Brain microvascular endothelial cell (primary cell): ENCODE data around the gene PTPRJ.

Source experiments
- DNase-seq: peaks from one replicate; pipeline ENCODE4 v3.0.0-alpha.2; 2020
- H3K27ac ChIP-seq: fragments of 250-450 bp; sonication (Bioruptor Pico); 2 replicates; pipeline ENCODE4 v1.5.1; 2020; ENCODE audit warnings: mild to moderate bottlenecking, moderate library complexity
- H3K27me3 ChIP-seq: fragments of 250-450 bp; sonication (Bioruptor Pico); replicated peaks from 2 replicates; pipeline ENCODE4 v1.5.1; 2020; ENCODE audit warnings: mild to moderate bottlenecking
- H3K36me3 ChIP-seq: fragments of 250-450 bp; sonication (Bioruptor Pico); replicated peaks from 2 replicates; pipeline ENCODE4 v1.5.1; 2020; ENCODE audit warnings: mild to moderate bottlenecking
- H3K4me3 ChIP-seq: 2 replicates; pipeline ENCODE4 v1.5.1; 2011; ENCODE audit warnings: low read depth, mild to moderate bottlenecking, control low read depth, low read length, moderate library complexity
- in situ Hi-C: cut with HindIII; loops from 2 replicates; pipeline ENCODE4 v1.10.0; 2017; ENCODE audit warnings: low sequenced_read_pairs, low pct_ligation_motif_present
- TF ChIP-seq, protein P1 (sequence below): IDR thresholded peaks from 2 replicates; pipeline ENCODE4 v1.5.1; 2011; ENCODE audit warnings: low read depth, mild to moderate bottlenecking, moderate library complexity, low read length, control low read depth, inconsistent platforms; ENCODE audit errors: missing control alignments

Gene PTPRJ

DNA sequence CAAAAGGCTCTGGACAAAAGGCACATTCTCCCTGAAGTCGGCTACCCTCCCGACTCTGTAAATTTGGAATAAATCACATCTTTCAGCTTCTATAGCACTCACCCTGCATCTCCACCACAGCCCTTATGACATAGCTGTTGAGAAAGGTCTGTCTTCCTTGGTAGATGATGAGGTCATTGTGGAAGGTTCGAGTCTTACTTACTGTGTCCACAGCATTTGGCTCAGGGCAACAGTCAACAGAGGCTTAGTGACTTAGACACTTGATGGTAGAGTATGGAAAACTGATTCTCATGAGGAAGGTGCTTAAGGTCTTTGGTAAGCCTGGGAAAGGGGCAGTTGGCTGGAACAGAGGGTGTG lies 45.6 kb downstream of the PTPRJ start:
- no peaks in the 10 kb centered on the region for H3K36me3 ChIP-seq
- in situ Hi-C loops, result no loop called here
- no peak for DNase-seq
- H3K27ac ChIP-seq, result no peak overlapping the region
- H3K4me3 ChIP-seq, result no peak overlapping the region
- H3K27me3 ChIP-seq, result no peaks in the 10 kb centered on the region
- TF ChIP-seq, protein P1, sequence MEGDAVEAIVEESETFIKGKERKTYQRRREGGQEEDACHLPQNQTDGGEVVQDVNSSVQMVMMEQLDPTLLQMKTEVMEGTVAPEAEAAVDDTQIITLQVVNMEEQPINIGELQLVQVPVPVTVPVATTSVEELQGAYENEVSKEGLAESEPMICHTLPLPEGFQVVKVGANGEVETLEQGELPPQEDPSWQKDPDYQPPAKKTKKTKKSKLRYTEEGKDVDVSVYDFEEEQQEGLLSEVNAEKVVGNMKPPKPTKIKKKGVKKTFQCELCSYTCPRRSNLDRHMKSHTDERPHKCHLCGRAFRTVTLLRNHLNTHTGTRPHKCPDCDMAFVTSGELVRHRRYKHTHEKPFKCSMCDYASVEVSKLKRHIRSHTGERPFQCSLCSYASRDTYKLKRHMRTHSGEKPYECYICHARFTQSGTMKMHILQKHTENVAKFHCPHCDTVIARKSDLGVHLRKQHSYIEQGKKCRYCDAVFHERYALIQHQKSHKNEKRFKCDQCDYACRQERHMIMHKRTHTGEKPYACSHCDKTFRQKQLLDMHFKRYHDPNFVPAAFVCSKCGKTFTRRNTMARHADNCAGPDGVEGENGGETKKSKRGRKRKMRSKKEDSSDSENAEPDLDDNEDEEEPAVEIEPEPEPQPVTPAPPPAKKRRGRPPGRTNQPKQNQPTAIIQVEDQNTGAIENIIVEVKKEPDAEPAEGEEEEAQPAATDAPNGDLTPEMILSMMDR, result no peak

GRCh38 chr11:48028914-48029680 lies 48.7 kb downstream of the PTPRJ start:
- in situ Hi-C loops, result no loop called here
- no peak overlapping the region for H3K4me3 ChIP-seq
- no peak for DNase-seq

DNA sequence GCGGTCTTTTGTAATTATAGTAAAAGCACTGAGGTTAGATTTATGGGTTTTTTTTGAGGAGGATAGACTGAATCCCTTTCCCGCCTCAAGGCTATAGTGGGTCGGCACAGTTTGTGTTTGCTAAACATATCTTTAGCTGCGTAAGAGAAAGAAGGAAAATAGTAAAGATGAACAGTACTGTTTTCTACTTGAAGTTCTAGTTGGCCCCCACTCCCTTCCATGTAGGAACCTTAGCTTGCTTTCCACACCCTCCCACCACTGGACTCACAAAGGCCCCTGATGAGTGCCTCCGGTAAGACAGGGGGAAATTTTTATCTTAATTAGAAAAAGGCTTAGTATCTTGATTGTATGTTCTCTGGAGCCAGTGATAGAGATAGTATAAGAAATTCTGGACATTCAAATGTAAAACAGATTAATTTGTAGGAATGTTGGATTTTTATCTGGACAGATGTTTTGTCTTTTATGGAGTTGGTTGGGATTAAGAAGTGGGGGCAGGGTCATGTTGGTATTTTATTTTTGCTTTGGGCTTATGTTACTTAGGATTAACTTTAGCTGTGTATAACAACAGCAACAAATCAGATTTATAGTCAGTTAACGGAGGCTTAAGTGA lies 49.4 kb downstream of the PTPRJ start:
- no peaks in the 10 kb centered on the region for H3K36me3 ChIP-seq
- TF ChIP-seq, protein P1, result no peak
- H3K27ac ChIP-seq, result no peak overlapping the region
- in situ Hi-C loops, result no loop called here
- no peaks in the 10 kb centered on the region for H3K27me3 ChIP-seq
- no peak overlapping the region for H3K4me3 ChIP-seq
- no peak for DNase-seq

More at GRCh38 chr11:48028914-48029680, 48.7 kb downstream of the PTPRJ start:
- H3K27ac ChIP-seq, result no peak overlapping the region
- no peaks in the 10 kb centered on the region for H3K27me3 ChIP-seq
- TF ChIP-seq, protein P1, result no peak
- H3K36me3 ChIP-seq, result no peaks in the 10 kb centered on the region

DNA sequence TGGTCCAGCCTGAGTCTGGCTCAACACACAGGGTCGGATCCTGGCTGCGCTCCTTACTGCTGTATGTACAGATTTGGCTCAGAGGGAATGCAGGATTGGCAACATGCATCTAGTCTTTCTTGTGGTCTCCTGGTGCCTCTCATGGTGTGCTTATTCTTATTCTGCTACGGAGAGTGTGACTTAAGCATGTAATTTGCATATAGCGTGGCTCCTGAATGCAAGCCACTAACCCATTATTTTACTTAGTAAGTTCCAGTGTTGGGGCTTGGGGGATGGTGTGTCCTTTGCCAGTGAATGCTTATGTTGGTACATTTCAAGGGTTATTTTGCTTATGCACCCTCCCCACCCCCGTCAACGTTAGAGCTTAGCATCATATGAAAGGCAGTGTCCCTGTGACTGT lies 51.2 kb downstream of the PTPRJ start:
- in situ Hi-C loops, result no loop called here
- Histone ChIP-seq H3K27me3 (no peaks in the 10 kb centered on the region), H3K27ac (no peak overlapping the region), H3K4me3 (no peak overlapping the region), H3K36me3 (no peaks in the 10 kb centered on the region)
- TF ChIP-seq, protein P1, result no peak
- DNase-seq, result no peak

DNA sequence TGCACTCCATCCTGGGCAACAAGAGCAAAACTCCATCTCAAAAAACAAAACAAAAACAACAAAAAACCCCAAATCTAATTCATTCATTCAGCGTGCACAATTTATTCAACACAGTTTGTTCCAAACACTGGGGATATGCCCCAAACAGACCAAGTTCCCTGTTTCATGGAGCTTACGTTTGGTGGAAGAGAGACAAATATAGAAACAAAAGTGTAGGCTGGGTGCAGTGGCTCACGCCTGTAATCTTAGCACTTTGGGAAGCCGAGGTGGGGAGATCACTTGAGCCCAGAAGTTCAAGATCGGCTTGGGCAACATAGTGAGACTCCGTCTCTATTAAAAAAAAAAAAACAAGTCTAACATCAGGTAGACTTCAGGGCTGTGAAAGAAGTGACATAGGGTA lies 52.4 kb downstream of the PTPRJ start:
- Histone ChIP-seq H3K4me3 (no peak overlapping the region), H3K27me3 (no peaks in the 10 kb centered on the region), H3K27ac (no peak overlapping the region), H3K36me3 (no peaks in the 10 kb centered on the region)
- in situ Hi-C loops, result no loop called here
- DNase-seq, result no peak
- TF ChIP-seq, protein P1, result no peak
